HepG2 (cell line): Measurements from ENCODE around the gene PIGV. TPM values are rescaled to one million over a fixed set of nuclear protein-coding genes. Genes with fewer than 3 reads are reported as not detected.
A peak's percentile ranks its signal among the peaks of the same experiment; 100 is the strongest.

ENCODE experiments used
- BRCA1 ChIP-seq: sonication (generic); formaldehyde crosslinking; IDR thresholded peaks from 2 replicates; pipeline ENCODE4 v1.4.0; 2020; ENCODE audit warnings: missing genetic modification reagents
- HIVEP1 ChIP-seq: sonication (generic); formaldehyde crosslinking; IDR thresholded peaks from 2 replicates; pipeline ENCODE4 v1.4.0; 2020; ENCODE audit warnings: mild to moderate bottlenecking, missing genetic modification reagents
- HNRNPK ChIP-seq: fragments of 200-400 bp; formaldehyde crosslinking; IDR thresholded peaks from 2 replicates; pipeline ENCODE4 v1.6.1; 2018; ENCODE audit warnings: low read length, low read depth, moderate library complexity, mild to moderate bottlenecking; ENCODE audit not compliant: poor library complexity, severe bottlenecking
- JUND ChIP-seq: sonication (generic); formaldehyde crosslinking; IDR thresholded peaks from 2 replicates; pipeline ENCODE4 v1.8.0; 2022; ENCODE audit warnings: mild to moderate bottlenecking, missing genetic modification reagents
- MAFF ChIP-seq: IDR thresholded peaks from 2 replicates; pipeline ENCODE4 v1.6.1; 2011; ENCODE audit warnings: low read depth, low read length, improper control_type of control experiment
- NBN ChIP-seq: fragments of 450-650 bp; conservative IDR thresholded peaks from 2 replicates; pipeline ENCODE4 v1.6.1; 2017
- RBM22 ChIP-seq: fragments of 200-400 bp; formaldehyde crosslinking; optimal IDR thresholded peaks from 2 replicates; pipeline ENCODE3; 2017; ENCODE audit warnings: mild to moderate bottlenecking, low read length, moderate library complexity
- RXRA ChIP-seq: sonication (generic); formaldehyde crosslinking; IDR thresholded peaks from 2 replicates; pipeline ENCODE4 v1.5.1; 2020; ENCODE audit warnings: missing genetic modification reagents
- SUZ12 ChIP-seq: fragments of 150-350 bp; IDR thresholded peaks from 2 replicates; pipeline ENCODE4 v1.6.1; 2014; ENCODE audit warnings: low read depth, low read length
- TERF1 ChIP-seq: sonication (generic); formaldehyde crosslinking; IDR thresholded peaks from 2 replicates; pipeline ENCODE4 v1.8.0; 2022; ENCODE audit warnings: mild to moderate bottlenecking, missing genetic modification reagents, moderate library complexity
- THAP11 ChIP-seq: IDR thresholded peaks from 2 replicates; pipeline ENCODE4 v1.6.1; 2016; ENCODE audit warnings: missing biosample characterization, missing genetic modification reagents
- THAP7 ChIP-seq: sonication (generic); formaldehyde crosslinking; IDR thresholded peaks from 2 replicates; pipeline ENCODE4 v1.8.1; 2023; ENCODE audit warnings: mild to moderate bottlenecking, missing genetic modification reagents
- ZBTB2 ChIP-seq: sonication (generic); formaldehyde crosslinking; IDR thresholded peaks from 2 replicates; pipeline ENCODE4 v1.8.0; 2022; ENCODE audit warnings: low read depth, missing genetic modification reagents
- ZBTB21 ChIP-seq: sonication (generic); formaldehyde crosslinking; IDR thresholded peaks from 2 replicates; pipeline ENCODE4 v1.4.0; 2020; ENCODE audit warnings: missing genetic modification reagents
- ZKSCAN5 ChIP-seq: sonication (generic); formaldehyde crosslinking; IDR thresholded peaks from 2 replicates; pipeline ENCODE4 v1.5.1; 2020; ENCODE audit warnings: mild to moderate bottlenecking, missing genetic modification reagents
- ZNF276 ChIP-seq: sonication (generic); formaldehyde crosslinking; IDR thresholded peaks from 2 replicates; pipeline ENCODE4 v1.4.0; 2020; ENCODE audit warnings: mild to moderate bottlenecking, low read depth, missing genetic modification reagents
- ZNF33B ChIP-seq: sonication (generic); formaldehyde crosslinking; IDR thresholded peaks from 2 replicates; pipeline ENCODE4 v1.5.1; 2020; ENCODE audit warnings: mild to moderate bottlenecking, missing genetic modification reagents
- ZNF468 ChIP-seq: sonication (generic); formaldehyde crosslinking; IDR thresholded peaks from 2 replicates; pipeline ENCODE4 v1.8.0; 2022; ENCODE audit warnings: mild to moderate bottlenecking, moderate library complexity, missing genetic modification reagents
- ZNF639 ChIP-seq: conservative IDR thresholded peaks from 2 replicates; pipeline ENCODE4 v1.6.1; 2018; ENCODE audit warnings: missing genetic modification reagents
- ZNF749 ChIP-seq: sonication (generic); formaldehyde crosslinking; IDR thresholded peaks from 2 replicates; pipeline ENCODE4 v1.8.0; 2022; ENCODE audit warnings: mild to moderate bottlenecking, missing genetic modification reagents, moderate library complexity, borderline replicate concordance
- ZNF782 ChIP-seq: sonication (generic); formaldehyde crosslinking; IDR thresholded peaks from 2 replicates; pipeline ENCODE4 v1.4.0; 2020; ENCODE audit warnings: missing genetic modification reagents, mild to moderate bottlenecking, borderline replicate concordance
- polyA plus RNA-seq, 8 experiments: library from polyadenylated mRNA; depleted of rRNA in 3 of 8; stranded (reverse) in 7 of 8; unstranded in 1 of 8; fragments of >200 nt; fragmentation: Illumina TruSeq in 4 of 8; extraction: Trizol in 4 of 8; gene quantifications; 2 replicates each; pipeline versions ENCODE4 v1.2.1 to v1.2.3, GENCODE V29; 2011 to 2016; ENCODE audit warnings: low read depth in 4 of 8, missing spikeins in 1 of 8, mixed read lengths in 1 of 8; ENCODE audit not compliant: insufficient read depth in 1 of 8
- total RNA-seq, 5 experiments: library from RNA; depleted of rRNA; stranded (reverse); fragments of >200 nt; fragmentation: Illumina TruSeq; extraction: Trizol; gene quantifications; 2 replicates each; pipeline ENCODE4 v1.2.3, GENCODE V29; 2016; ENCODE audit warnings: low read depth in 1 of 5
- TF ChIP-seq, protein P1 (sequence below): sonication (generic); formaldehyde crosslinking; IDR thresholded peaks from 2 replicates; pipeline ENCODE4 v1.5.1; 2020; ENCODE audit warnings: missing genetic modification reagents, mild to moderate bottlenecking, borderline replicate concordance

Gene PIGV
- total and polyA plus RNA-seq, 2 of the 13 experiments (the other 11 are each of a cell fraction or from before 2014, with no cell fraction given): 13.5 to 22.7 TPM

GRCh38 chr1:26838474-26839338, 51.0 kb downstream of the PIGV start (continued):
- no peak for TF ChIP-seq HIVEP1 (CRISPR knock-in tag)
- TF ChIP-seq RBM22: no peak
- no peak for TF ChIP-seq ZNF468 (CRISPR knock-in tag)
- TF ChIP-seq ZBTB2 (CRISPR knock-in tag): no peak
- TF ChIP-seq THAP7: no peak
- TF ChIP-seq ZKSCAN5 (CRISPR knock-in tag): no peak
- no peak for TF ChIP-seq ZNF33B (CRISPR knock-in tag)
- TF ChIP-seq ZBTB21 (CRISPR knock-in tag): no peak
- TF ChIP-seq ZNF782 (CRISPR knock-in tag): no peak
- no peak for TF ChIP-seq BRCA1 (CRISPR knock-in tag)
- TF ChIP-seq RXRA (CRISPR knock-in tag): peak; percentile 92
- TF ChIP-seq NBN: no peak
- TF ChIP-seq SUZ12: no peak
- TF ChIP-seq THAP11 (CRISPR knock-in tag): peak; percentile 33; the same call in 1 of the 2 replicates
- no peak for TF ChIP-seq ZNF276 (CRISPR knock-in tag)
- TF ChIP-seq, protein P1, sequence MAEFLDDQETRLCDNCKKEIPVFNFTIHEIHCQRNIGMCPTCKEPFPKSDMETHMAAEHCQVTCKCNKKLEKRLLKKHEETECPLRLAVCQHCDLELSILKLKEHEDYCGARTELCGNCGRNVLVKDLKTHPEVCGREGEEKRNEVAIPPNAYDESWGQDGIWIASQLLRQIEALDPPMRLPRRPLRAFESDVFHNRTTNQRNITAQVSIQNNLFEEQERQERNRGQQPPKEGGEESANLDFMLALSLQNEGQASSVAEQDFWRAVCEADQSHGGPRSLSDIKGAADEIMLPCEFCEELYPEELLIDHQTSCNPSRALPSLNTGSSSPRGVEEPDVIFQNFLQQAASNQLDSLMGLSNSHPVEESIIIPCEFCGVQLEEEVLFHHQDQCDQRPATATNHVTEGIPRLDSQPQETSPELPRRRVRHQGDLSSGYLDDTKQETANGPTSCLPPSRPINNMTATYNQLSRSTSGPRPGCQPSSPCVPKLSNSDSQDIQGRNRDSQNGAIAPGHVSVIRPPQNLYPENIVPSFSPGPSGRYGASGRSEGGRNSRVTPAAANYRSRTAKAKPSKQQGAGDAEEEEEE (CRISPR knock-in tag): no peak
- TF ChIP-seq ZNF749: no peak
- no peak for TF ChIP-seq TERF1
- no peak for TF ChIP-seq JUND (CRISPR knock-in tag)
- TF ChIP-seq HNRNPK: no peak
- no peak for TF ChIP-seq MAFF
- no peak for TF ChIP-seq ZNF639
